GM19452 (cell line): Measurements from ENCODE around the gene CELF6.
A peak's percentile ranks its signal among the peaks of the same experiment; 100 is the strongest.
"Not testable (repeated sequence)": the region's sequence is repeated elsewhere in the genome, so short reads cannot be mapped to it uniquely, and the experiment has no call there.

Source experiments
- ATAC-seq: cut with Tn5 transposase; IDR thresholded peaks from one replicate; pipeline ENCODE4 v1.9.1; 2021; ENCODE audit not compliant: unreplicated experiment

Gene CELF6

GRCh38 chr15:72318408-72318942 is 1.5 kb downstream of the CELF6 start:
- no peak for ATAC-seq

DNA sequence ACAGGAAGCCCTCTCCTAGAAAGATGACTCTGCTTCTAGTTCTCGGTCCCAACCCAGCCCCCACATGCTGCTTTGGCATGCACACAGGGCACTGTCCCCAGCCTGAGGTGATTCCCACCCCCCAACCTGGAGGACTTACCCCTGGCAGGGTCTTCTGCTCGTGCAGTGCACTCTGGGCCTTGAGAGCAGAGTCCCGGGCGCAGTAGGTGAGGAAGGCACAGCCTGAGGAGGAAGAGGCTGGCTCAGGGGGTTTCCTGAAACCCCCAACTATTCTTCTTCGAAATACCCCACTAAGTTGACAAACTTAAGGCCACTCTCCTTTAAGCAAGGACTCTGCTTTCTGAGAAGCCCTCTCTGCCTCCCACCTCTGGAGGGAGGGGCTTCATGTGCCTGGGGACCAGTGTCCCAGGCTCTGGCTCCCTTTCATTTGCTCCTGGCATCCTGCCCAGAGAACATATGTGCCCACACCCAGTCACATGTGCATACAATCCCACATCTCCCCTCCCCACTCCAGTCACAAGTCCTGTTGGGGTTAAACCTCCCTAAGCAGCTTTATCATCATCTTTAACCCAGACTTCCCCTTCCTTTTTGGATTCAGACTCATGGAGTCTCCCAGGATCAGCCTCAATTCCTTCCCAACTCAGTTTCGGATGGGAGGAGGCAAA is 4.1 kb downstream of the CELF6 start:
- ATAC-seq: no peak

DNA sequence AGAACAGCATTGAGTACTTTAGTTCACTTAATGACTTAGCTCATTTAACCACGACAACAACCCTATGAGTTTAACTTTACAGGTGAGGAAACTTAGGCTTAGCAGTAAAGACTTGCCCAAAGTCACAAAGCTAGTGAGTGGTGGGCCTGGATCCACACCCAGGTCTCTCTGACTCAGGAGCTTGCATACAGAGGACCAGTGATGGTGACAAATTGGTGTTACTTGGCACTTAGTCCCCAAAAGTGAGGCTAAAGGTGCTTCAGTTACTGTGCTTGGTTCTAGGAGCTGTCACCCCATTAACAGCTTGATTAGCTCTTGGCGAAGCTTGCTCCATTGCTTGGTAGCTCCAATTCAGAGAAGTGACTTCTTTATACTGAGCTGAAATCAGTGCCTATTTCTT is 6.1 kb downstream of the CELF6 start:
- ATAC-seq: no peak

DNA sequence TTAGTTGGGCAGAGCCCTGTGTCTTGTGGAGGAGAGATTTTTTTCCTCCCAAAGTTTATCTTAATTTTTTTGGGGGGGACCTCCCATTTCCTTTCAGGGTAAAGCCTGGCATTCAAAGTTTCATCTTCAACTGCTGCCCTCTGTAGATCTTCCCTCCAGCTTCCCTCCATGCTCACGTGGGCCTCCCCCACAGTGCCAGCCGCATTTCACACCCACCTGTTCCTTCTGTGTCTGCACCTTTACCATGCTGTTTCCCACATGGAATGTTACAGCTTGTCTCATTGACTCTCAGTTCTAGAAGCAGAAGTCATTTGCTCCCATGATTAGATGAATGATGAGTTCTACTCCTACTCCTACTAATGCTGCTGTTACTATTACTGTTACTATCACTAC is 6.5 kb downstream of the CELF6 start:
- ATAC-seq: no peak

DNA sequence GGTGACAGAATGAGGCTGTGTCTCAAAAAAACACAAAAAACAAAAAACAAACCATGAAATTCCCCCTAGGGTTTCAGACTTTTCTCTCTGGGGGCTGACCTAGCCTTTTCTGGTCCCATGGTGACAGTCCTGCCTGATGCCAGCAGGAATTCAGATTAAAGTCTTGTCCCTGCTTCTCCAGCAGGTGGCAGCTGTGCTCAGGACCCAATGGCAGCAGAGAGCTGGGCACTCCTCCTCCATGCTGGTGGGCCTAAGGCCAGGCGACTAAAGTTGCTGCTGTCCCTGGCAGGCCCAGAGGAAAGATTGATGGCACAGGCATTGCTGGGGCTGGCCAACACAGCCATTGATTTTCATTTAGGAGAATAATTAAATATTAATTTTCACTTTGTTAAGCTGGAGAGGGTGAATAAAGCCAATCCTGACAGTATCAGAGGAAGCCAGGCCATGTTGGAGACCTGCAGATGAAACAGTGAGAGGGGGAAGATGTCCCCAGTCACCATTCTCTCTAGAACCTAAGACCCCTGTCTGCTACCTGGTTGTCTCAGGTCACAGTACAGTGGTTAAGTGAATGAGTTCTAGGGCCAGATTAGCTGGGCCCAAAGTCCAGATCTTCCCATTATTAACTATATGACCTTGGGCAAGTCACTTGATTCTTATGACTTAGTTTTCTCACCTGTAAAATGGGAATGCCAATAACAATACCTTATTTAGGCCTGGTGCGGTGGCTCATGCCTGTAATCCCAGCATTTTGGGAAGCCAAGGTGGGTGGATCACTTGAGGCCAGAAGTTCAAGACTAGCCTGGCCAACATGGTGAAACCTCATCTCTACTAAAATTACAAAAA is 7.1 kb downstream of the CELF6 start:
- ATAC-seq: peak; percentile 69

DNA sequence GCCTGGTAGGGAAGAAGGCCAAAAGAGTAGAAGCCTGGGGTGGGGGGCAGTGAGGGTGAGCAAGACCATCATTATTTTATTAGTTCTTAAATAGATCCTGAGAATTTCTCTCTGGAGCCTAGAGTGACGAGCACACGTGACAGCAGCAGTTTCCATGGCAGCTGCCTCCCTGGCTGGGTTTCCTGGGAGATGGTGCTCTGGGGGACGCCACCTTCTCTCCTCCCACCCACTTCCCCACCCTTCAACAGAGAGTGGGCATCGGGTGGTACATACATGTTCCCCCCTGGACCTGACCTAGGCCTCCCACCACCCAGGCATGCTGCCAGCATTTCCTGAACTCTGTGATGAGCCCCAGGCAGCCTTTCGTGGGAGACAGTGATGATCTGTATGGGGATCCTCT is 12.9 kb downstream of the CELF6 start:
- no peak for ATAC-seq

DNA sequence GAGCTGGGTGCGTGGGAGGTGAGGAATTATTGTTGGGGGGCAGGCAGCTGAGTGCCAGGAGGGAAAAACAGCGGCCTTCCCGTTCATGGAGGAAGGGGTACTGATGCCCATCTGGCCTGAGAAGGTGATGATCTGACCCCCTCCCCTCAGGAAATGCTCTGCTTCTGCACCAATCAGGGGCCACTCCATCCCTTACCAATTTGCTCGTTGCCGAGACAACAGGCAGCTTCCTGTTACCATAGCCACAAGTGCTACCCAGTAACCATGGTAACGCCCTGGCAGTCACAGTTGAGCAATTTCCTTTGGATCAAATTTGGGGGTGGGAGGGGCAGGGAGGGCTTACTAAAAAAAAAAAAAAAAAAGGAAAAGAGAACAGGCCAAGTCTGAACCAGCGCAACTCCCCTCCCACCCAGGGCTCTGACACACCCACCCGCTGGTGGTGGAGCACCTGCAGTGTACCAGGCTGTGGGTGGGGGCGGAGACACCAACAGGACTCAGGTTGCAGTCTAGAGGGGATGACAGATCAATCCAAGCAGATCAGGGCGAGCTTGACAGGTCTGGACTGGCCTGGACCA is 13.7 kb downstream of the CELF6 start:
- no peak for ATAC-seq

GRCh38 chr15:72304596-72304995 is 15.4 kb downstream of the CELF6 start:
- ATAC-seq: no peak

GRCh38 chr15:72302955-72303354 is 17.0 kb downstream of the CELF6 start:
- no peak for ATAC-seq

GRCh38 chr15:72289597-72290325 is 30.2 kb downstream of the CELF6 start:
- no peak for ATAC-seq

DNA sequence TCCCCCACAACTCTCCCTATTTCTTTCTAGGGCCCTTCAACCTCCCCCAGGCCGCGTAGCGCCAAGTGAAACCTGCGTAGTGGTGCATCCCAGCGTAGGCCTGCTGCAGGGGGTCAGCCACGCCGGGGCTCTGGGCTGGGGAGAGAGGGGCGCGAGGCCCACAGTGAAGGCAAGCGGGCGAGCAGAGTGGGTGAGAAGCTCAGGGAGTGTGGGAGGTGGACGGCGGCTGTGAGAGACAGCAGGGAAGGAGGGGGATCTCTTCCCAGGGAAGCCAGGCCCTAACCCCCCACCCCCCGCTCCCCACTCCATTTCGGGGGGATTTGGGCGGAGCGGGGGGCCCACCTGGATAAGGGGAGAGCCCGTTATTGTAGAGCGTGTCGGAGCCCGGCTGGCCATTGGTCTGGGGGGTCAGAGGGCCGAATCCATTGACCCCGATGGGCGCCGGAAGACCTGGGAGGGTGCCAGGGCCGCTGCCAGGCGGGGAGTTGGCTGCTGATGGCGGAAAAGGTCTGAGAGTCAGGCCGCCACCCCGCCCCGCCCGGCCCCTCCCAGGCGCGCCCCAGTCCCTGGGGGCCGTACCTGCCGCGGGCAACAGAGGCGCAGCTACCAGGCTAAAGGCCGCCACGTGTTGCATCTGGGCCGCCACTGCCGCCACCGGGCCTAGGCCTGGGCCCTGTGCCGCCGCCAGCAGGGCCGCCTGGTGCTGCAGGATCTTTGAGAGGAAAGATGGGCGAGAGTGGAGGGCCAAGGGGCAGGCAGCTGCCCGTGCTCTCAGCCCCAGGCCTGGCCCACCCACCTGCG is 31.0 kb downstream of the CELF6 start:
- ATAC-seq: no peak

DNA sequence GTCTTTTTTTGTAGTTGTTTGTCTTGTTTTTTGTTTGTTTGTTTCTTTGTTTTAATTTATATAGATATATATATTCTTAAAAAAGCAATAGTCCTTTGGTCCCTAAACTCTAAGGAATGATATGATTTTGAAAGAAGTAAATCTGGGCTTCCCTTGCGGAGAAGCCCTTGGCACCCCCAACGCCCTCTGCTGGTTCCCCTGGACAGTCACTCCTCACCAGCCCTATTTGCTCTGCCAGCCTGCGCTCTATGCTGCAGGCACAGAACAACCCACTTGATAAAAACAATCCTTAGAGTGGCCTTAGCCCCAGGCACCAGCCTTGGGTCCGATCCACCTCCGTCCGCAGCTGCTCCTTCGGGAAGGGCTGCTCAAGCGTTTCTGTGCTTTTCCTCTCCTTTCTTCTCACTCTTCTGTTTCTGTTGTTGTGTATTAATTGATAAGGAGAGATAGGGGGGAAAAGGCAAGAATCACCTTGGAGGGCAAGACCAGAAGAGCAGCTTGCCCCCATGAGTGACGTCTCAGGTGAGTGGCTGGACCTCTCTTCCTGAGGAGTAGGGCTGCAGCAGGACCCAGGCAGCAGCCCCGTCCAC is 33.9 kb downstream of the CELF6 start:
- no peak for ATAC-seq

- no peak for ATAC-seq
Measured at GRCh38 chr15:72285402-72285801, 34.6 kb downstream of the CELF6 start.

DNA sequence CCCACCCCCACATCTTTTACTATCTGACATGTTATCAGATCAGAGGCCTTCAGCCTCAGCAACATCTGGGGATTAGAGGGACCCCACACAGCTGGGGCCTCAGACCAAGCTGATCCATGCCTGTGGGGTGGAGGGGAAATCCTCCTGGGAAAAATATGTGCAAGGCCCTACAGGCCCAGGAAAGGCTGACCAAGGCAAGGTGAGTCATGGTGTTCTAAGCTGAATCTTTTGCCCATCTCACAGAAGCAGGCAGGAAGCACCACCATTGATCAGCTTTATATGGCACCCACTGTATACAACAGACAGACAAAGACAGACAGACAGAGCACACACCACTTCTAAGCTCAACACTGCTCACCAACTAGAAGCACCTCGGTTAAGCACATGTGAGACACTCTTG is 35.2 kb downstream of the CELF6 start:
- ATAC-seq: no peak

DNA sequence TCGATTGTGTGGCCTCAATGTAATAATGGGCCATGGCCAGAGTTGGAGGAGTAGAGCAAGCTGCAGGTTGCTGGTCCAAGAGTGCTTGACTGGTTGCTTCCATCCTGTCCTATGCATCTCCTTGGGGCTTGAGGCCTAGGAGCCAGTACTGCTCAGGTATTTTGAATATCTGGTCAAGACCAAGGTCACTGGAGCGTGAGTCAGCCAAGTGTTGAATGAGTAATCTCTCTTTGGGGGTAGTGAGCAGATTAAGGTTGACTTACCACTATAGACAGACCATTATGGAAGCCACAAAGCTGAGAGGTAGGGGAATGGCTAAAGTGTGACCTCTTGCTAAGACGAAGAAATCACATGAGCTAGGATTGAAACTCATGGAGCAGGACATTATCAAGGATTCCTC is 38.2 kb downstream of the CELF6 start:
- ATAC-seq: no peak

DNA sequence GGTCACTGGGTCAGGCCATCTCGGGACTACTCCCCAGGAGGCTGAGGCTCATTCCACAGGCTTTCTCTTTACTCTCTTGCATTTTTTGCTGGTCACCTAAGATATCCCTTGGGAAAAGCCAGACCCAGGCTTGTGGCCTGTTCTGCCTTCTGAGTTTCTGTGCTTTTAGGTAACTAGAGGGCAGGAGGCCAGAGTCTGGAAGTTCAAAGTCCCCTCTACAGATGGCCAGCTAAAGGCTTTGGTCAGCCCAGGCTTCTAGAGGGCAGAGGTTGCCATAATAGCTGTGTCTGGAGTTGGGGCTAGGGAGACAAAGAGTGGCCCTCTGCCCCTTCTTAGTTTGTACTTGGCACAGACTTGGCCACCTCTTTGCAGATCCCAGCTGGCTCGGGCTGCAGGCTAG is 39.2 kb downstream of the CELF6 start:
- no peak for ATAC-seq

DNA sequence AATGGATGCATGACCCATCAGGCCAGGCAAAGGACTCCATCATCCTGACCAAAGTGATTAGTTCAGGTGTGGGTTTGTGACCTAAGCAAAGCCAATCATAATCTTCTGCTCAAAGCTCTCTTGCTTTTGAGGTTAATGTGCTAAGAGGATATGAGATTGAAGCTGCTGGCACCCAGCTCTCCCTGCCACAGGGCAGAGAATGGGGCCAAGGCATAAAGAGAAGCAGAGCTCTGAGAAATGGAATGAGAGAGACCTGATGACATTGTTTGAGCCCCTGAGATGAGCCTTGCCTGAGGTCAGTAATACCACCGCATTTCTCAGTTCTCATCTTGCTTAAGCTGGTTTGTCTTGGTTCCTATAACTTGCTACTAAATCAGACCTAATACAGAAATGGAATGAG is 41.2 kb downstream of the CELF6 start:
- ATAC-seq: no peak

DNA sequence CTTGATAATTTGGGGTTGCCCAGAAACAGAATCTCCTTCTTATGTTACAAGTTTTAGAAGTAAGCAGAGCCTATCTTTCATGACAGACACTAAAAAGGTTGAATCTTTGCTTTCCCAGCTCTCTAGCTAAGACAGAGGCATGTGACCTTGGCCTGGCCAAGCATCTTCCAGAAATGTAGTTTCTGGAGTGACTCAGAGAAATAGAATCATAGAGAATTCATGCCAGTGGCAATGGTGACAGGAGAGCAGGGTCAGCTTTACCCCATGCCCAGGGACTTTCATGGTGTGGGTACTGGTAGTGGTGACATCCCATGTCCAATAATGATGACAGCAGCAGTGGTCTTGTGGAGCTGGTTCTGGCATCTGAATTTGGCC is 43.6 kb downstream of the CELF6 start:
- no peak for ATAC-seq

DNA sequence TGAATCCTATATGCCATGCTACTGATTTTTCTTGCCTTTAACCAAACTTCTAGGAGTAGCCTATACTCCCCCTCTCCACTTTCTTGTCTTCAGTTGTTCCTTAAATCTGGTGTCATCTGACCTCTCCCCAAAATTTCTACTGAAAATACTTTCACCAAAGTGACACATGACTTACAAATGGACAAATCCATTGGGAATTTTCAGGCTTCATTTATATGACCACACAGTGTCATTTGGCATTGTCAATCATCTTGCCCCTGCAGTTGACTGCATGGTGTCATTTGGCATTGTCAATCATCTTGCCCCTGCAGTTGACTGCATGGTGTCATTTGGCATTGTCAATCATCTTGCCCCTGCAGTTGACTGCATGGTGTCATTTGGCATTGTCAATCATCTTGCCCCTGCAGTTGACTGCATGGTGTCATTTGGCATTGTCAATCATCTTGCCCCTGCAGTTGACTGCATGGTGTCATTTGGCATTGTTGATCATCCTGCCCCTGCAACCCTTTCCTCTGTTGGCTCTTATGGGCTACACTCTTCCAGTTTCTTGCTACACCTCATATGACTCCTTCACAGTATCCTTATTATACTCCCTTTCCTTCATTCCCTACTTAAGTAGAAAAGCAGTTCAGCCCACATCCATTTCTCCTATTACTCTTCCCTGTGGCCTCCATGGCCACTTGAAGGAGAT is 44.2 kb downstream of the CELF6 start:
- ATAC-seq: not testable (repeated sequence)

- no peak for ATAC-seq
Measured at GRCh38 chr15:72272997-72273352, 47.0 kb downstream of the CELF6 start.
